HEK293 (cell line): ENCODE data around the gene KIAA0586.

ENCODE experiments used
- CTCF ChIA-PET: fragments of 350-600 bp; formaldehyde crosslinking; extraction: SDS; loops from one replicate; lab custom pipeline; 2021; ENCODE audit warnings: antibody characterized with exemption; lab: Yijun Ruan, JAX
- POLR2A ChIA-PET: fragments of 300-600 bp; formaldehyde crosslinking; extraction: SDS; loops from one replicate; lab custom pipeline; 2020; ENCODE audit warnings: antibody characterized with exemption, inconsistent platforms; lab: Yijun Ruan, JAX
- H3K27ac ChIP-seq: fragments of 200-500 bp; sonication (Bioruptor generic); 2 replicates; pipeline ENCODE4 v1.5.1; 2014; ENCODE audit warnings: low read depth, low read length, control low read depth, inconsistent platforms; ENCODE audit errors: extremely low read depth
- H3K36me3 ChIP-seq, 2 experiments: fragments of 200-500 bp in 1 of 2; sonication (Bioruptor generic) in 1 of 2; 1 replicate in 1 of 2; 2 replicates in 1 of 2; pipeline ENCODE4 v1.5.1; 2014 to 2017; ENCODE audit warnings: inconsistent platforms in 2 of 2, low read length in 2 of 2; ENCODE audit not compliant: control insufficient read depth in 2 of 2, insufficient read depth in 1 of 2
- H3K4me1 ChIP-seq: fragments of 200-500 bp; sonication (Bioruptor generic); 2 replicates; pipeline ENCODE4 v1.5.1; 2014; ENCODE audit warnings: mild to moderate bottlenecking, low read length, inconsistent platforms; ENCODE audit not compliant: control insufficient read depth, insufficient read depth
- H3K4me3 ChIP-seq: 2 replicates; pipeline ENCODE4 v1.5.1; 2011; ENCODE audit warnings: low read depth, mild to moderate bottlenecking, control low read depth, low read length, moderate library complexity
- H3K9me3 ChIP-seq: fragments of 200-500 bp; sonication (Bioruptor generic); 2 replicates; pipeline ENCODE4 v1.5.1; 2014; ENCODE audit warnings: low read depth, low read length, inconsistent platforms; ENCODE audit not compliant: control insufficient read depth, insufficient read depth
- EGR2 ChIP-seq: fragments of 450-650 bp; formaldehyde crosslinking; IDR thresholded peaks from 2 replicates; pipeline ENCODE4 v1.5.1; 2016; ENCODE audit warnings: low read depth, missing biosample characterization, missing genetic modification characterization
- IKZF3 ChIP-seq: fragments of 450-650 bp; IDR thresholded peaks from 2 replicates; pipeline ENCODE4 v1.5.0; 2018; ENCODE audit warnings: missing biosample characterization, mild to moderate bottlenecking, missing genetic modification characterization, moderate library complexity
- MZF1 ChIP-seq: fragments of 450-650 bp; formaldehyde crosslinking; IDR thresholded peaks from 2 replicates; pipeline ENCODE4 v1.5.1; 2017; ENCODE audit warnings: missing biosample characterization, missing genetic modification characterization, borderline replicate concordance
- RBAK ChIP-seq: fragments of 450-650 bp; formaldehyde crosslinking; IDR thresholded peaks from 2 replicates; pipeline ENCODE4 v1.5.1; 2016; ENCODE audit warnings: missing biosample characterization, missing genetic modification characterization
- SCRT2 ChIP-seq: fragments of 450-650 bp; formaldehyde crosslinking; IDR thresholded peaks from 2 replicates; pipeline ENCODE4 v1.5.1; 2016; ENCODE audit warnings: missing biosample characterization, missing genetic modification characterization
- SP3 ChIP-seq: fragments of 450-650 bp; formaldehyde crosslinking; IDR thresholded peaks from 2 replicates; pipeline ENCODE4 v1.5.1; 2016; ENCODE audit warnings: missing biosample characterization, missing genetic modification characterization
- ZBTB1 ChIP-seq: fragments of 450-650 bp; formaldehyde crosslinking; IDR thresholded peaks from 2 replicates; pipeline ENCODE4 v1.5.1; 2016; ENCODE audit warnings: missing biosample characterization, missing genetic modification characterization
- ZFP69B ChIP-seq: fragments of 450-650 bp; formaldehyde crosslinking; IDR thresholded peaks from 2 replicates; pipeline ENCODE4 v1.5.1; 2016; ENCODE audit warnings: missing biosample characterization, missing genetic modification characterization
- ZNF114 ChIP-seq: fragments of 450-650 bp; formaldehyde crosslinking; IDR thresholded peaks from 2 replicates; pipeline ENCODE4 v1.5.0; 2017; ENCODE audit warnings: missing biosample characterization, missing genetic modification characterization
- ZNF184 ChIP-seq: fragments of 450-650 bp; IDR thresholded peaks from 2 replicates; pipeline ENCODE4 v1.5.1; 2018; ENCODE audit warnings: missing biosample characterization, mild to moderate bottlenecking, missing genetic modification characterization
- ZNF266 ChIP-seq: fragments of 450-650 bp; formaldehyde crosslinking; IDR thresholded peaks from 2 replicates; pipeline ENCODE4 v1.5.1; 2016; ENCODE audit warnings: missing biosample characterization, missing genetic modification characterization, low read depth
- ZNF37A ChIP-seq: fragments of 450-650 bp; IDR thresholded peaks from 2 replicates; pipeline ENCODE4 v1.5.1; 2018; ENCODE audit warnings: missing biosample characterization, missing genetic modification characterization
- ZNF404 ChIP-seq: fragments of 450-650 bp; formaldehyde crosslinking; IDR thresholded peaks from 2 replicates; pipeline ENCODE4 v1.5.1; 2017; ENCODE audit warnings: missing biosample characterization, missing genetic modification characterization
- ZNF423 ChIP-seq: fragments of 450-650 bp; formaldehyde crosslinking; IDR thresholded peaks from 2 replicates; pipeline ENCODE4 v1.5.1; 2016; ENCODE audit warnings: missing biosample characterization, missing genetic modification characterization
- ZNF473 ChIP-seq: fragments of 450-650 bp; formaldehyde crosslinking; IDR thresholded peaks from 2 replicates; pipeline ENCODE4 v1.5.1; 2017; ENCODE audit warnings: missing biosample characterization, missing genetic modification characterization
- ZNF501 ChIP-seq: fragments of 450-650 bp; formaldehyde crosslinking; IDR thresholded peaks from 2 replicates; pipeline ENCODE4 v1.5.1; 2016; ENCODE audit warnings: missing biosample characterization, missing genetic modification characterization
- ZNF529 ChIP-seq: fragments of 450-650 bp; formaldehyde crosslinking; IDR thresholded peaks from 2 replicates; pipeline ENCODE4 v1.5.1; 2017; ENCODE audit warnings: missing genetic modification characterization, missing biosample characterization; ENCODE audit not compliant: insufficient replicate concordance
- ZNF560 ChIP-seq: fragments of 450-650 bp; formaldehyde crosslinking; IDR thresholded peaks from 2 replicates; pipeline ENCODE4 v1.5.1; 2017; ENCODE audit warnings: missing biosample characterization, missing genetic modification characterization, borderline replicate concordance
- ZNF660 ChIP-seq: fragments of 450-650 bp; IDR thresholded peaks from 2 replicates; pipeline ENCODE4 v1.5.1; 2018; ENCODE audit warnings: missing biosample characterization, mild to moderate bottlenecking, missing genetic modification characterization
- ZNF707 ChIP-seq: fragments of 450-650 bp; formaldehyde crosslinking; IDR thresholded peaks from 2 replicates; pipeline ENCODE4 v1.5.1; 2016; ENCODE audit warnings: missing biosample characterization, missing genetic modification characterization
- ZNF76 ChIP-seq: fragments of 450-650 bp; formaldehyde crosslinking; IDR thresholded peaks from 2 replicates; pipeline ENCODE4; 2016; ENCODE audit warnings: low read depth, missing biosample characterization, missing genetic modification characterization, borderline replicate concordance
- ZNF785 ChIP-seq: fragments of 450-650 bp; formaldehyde crosslinking; IDR thresholded peaks from 2 replicates; pipeline ENCODE4 v1.5.1; 2016; ENCODE audit warnings: missing biosample characterization, missing genetic modification characterization
- ZSCAN23 ChIP-seq: fragments of 450-650 bp; formaldehyde crosslinking; IDR thresholded peaks from 2 replicates; pipeline ENCODE4 v1.5.1; 2016; ENCODE audit warnings: missing biosample characterization, missing genetic modification characterization
- ZXDB ChIP-seq: fragments of 450-650 bp; formaldehyde crosslinking; IDR thresholded peaks from 2 replicates; pipeline ENCODE4 v1.5.1; 2016; ENCODE audit warnings: missing biosample characterization, missing genetic modification characterization
- TF ChIP-seq, protein P1 (sequence below): fragments of 450-650 bp; formaldehyde crosslinking; IDR thresholded peaks from 2 replicates; pipeline ENCODE4 v1.5.1; 2016; ENCODE audit warnings: missing biosample characterization, missing genetic modification characterization, borderline replicate concordance
- TF ChIP-seq, protein P2 (sequence below): fragments of 450-650 bp; formaldehyde crosslinking; IDR thresholded peaks from 2 replicates; pipeline ENCODE4 v1.5.1; 2016; ENCODE audit warnings: missing biosample characterization, missing genetic modification characterization
- TF ChIP-seq, protein P3 (sequence below): fragments of 450-650 bp; formaldehyde crosslinking; IDR thresholded peaks from 2 replicates; pipeline ENCODE4 v1.5.1; 2016; ENCODE audit warnings: missing biosample characterization, missing genetic modification characterization
- TF ChIP-seq, protein P4 (sequence below): fragments of 450-650 bp; formaldehyde crosslinking; IDR thresholded peaks from 2 replicates; pipeline ENCODE4 v1.5.1; 2017; ENCODE audit warnings: missing biosample characterization, missing genetic modification characterization

The KIAA0586 gene

DNA sequence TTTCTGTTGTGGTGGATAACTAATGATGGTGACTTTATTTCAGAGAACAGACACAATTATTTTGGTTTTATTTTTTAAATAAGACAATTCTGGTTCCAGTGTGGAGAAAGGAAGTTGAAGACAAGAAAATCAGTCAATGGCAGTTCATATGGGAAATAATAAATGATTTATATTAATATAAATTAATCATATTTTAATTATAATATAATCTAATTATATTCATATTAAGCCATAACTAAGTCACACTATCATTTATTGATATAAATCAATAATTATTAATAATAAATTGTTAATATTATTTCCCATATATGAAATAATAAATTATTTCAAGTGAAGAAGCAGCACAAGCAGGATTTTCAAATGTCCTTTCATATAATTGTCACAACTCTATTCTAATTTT is 29.0 kb upstream of the KIAA0586 start:
- Histone ChIP-seq H3K4me1 (peaks cover 2% of the 10 kb centered on the region; the same call in 1 of the 2 replicates), H3K27ac (no peak overlapping the region), H3K36me3 (no peaks in the 10 kb centered on the region; a peak in 1 of 3 replicates), H3K9me3 (no peaks in the 10 kb centered on the region), H3K4me3 (no peak overlapping the region)
- TF ChIP-seq ZFP69B (tag by site-specific recombination) (no peak), ZNF560 (tag by site-specific recombination) (no peak), ZNF660 (tag by site-specific recombination) (no peak), SP3 (tag by site-specific recombination) (no peak), ZNF404 (tag by site-specific recombination) (no peak), ZNF501 (tag by site-specific recombination) (no peak), RBAK (tag by site-specific recombination) (no peak), ZNF114 (tag by site-specific recombination) (no peak), ZNF76 (tag by site-specific recombination) (no peak), ZNF529 (tag by site-specific recombination) (no peak), ZNF785 (no peak), ZNF184 (no peak), EGR2 (no peak), ZSCAN23 (no peak), MZF1 (tag by site-specific recombination) (no peak), ZNF266 (tag by site-specific recombination) (no peak)
- TF ChIP-seq, protein P1, sequence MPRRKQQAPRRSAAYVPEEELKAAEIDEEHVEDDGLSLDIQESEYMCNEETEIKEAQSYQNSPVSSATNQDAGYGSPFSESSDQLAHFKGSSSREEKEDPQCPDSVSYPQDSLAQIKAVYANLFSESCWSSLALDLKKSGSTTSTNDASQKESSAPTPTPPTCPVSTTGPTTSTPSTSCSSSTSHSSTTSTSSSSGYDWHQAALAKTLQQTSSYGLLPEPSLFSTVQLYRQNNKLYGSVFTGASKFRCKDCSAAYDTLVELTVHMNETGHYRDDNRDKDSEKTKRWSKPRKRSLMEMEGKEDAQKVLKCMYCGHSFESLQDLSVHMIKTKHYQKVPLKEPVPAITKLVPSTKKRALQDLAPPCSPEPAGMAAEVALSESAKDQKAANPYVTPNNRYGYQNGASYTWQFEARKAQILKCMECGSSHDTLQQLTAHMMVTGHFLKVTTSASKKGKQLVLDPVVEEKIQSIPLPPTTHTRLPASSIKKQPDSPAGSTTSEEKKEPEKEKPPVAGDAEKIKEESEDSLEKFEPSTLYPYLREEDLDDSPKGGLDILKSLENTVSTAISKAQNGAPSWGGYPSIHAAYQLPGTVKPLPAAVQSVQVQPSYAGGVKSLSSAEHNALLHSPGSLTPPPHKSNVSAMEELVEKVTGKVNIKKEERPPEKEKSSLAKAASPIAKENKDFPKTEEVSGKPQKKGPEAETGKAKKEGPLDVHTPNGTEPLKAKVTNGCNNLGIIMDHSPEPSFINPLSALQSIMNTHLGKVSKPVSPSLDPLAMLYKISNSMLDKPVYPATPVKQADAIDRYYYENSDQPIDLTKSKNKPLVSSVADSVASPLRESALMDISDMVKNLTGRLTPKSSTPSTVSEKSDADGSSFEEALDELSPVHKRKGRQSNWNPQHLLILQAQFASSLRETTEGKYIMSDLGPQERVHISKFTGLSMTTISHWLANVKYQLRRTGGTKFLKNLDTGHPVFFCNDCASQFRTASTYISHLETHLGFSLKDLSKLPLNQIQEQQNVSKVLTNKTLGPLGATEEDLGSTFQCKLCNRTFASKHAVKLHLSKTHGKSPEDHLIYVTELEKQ = no peak
- TF ChIP-seq, protein P2, sequence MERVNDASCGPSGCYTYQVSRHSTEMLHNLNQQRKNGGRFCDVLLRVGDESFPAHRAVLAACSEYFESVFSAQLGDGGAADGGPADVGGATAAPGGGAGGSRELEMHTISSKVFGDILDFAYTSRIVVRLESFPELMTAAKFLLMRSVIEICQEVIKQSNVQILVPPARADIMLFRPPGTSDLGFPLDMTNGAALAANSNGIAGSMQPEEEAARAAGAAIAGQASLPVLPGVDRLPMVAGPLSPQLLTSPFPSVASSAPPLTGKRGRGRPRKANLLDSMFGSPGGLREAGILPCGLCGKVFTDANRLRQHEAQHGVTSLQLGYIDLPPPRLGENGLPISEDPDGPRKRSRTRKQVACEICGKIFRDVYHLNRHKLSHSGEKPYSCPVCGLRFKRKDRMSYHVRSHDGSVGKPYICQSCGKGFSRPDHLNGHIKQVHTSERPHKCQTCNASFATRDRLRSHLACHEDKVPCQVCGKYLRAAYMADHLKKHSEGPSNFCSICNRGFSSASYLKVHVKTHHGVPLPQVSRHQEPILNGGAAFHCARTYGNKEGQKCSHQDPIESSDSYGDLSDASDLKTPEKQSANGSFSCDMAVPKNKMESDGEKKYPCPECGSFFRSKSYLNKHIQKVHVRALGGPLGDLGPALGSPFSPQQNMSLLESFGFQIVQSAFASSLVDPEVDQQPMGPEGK = no peak
- TF ChIP-seq, protein P3, sequence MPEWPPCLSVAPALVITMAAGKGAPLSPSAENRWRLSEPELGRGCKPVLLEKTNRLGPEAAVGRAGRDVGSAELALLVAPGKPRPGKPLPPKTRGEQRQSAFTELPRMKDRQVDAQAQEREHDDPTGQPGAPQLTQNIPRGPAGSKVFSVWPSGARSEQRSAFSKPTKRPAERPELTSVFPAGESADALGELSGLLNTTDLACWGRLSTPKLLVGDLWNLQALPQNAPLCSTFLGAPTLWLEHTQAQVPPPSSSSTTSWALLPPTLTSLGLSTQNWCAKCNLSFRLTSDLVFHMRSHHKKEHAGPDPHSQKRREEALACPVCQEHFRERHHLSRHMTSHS (tag by site-specific recombination) = no peak
- CTCF ChIA-PET = no interaction called here
- POLR2A ChIA-PET = interaction anchor here (1.4 to 1.9 kb wide), 2 partner anchors 29 to 100 kb away, joined by 4 to 6 read pairs; partner anchors contain the start of genes ARID4A, KIAA0586 and TIMM9

DNA sequence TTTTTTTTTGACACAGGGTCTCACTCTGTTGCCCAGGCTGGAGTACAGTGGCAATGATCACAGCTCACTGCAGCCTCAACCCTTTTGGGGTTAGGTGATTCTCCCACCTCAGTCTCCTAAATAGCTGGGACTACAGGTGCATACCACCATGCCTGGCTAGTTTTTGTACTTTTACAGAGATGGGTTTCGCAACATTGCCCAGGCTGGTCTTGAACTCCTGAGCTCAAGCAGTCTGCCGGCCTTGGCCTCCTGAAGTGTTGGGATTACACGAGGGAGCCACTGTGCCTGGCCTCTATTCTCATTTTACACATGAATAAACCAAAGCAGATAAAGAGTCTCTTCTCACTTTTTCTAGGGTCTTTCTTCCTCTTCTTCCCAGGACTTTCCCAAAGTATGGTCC is 28.6 kb upstream of the KIAA0586 start:
- Histone ChIP-seq H3K36me3 (no peaks in the 10 kb centered on the region; a peak in 1 of 3 replicates), H3K4me3 (no peak overlapping the region), H3K27ac (no peak overlapping the region), H3K9me3 (no peaks in the 10 kb centered on the region), H3K4me1 (peaks cover 2% of the 10 kb centered on the region; the same call in 1 of the 2 replicates)
- ChIA-PET CTCF (no interaction called here), POLR2A (interaction anchor here (1.4 to 1.9 kb wide), 2 partner anchors 29 to 101 kb away, joined by 4 to 6 read pairs; partner anchors contain the start of genes ARID4A, KIAA0586 and TIMM9)
- no peak for TF ChIP-seq SCRT2
- no peak for TF ChIP-seq ZNF37A (tag by site-specific recombination)
- no peak for TF ChIP-seq ZNF423
- TF ChIP-seq, protein P4, sequence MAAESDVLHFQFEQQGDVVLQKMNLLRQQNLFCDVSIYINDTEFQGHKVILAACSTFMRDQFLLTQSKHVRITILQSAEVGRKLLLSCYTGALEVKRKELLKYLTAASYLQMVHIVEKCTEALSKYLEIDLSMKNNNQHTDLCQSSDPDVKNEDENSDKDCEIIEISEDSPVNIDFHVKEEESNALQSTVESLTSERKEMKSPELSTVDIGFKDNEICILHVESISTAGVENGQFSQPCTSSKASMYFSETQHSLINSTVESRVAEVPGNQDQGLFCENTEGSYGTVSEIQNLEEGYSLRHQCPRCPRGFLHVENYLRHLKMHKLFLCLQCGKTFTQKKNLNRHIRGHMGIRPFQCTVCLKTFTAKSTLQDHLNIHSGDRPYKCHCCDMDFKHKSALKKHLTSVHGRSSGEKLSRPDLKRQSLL (tag by site-specific recombination) = no peak
- no peak for TF ChIP-seq IKZF3 (tag by site-specific recombination)
- TF ChIP-seq ZNF707 (tag by site-specific recombination) = no peak
- TF ChIP-seq ZBTB1 (tag by site-specific recombination) = no peak
- no peak for TF ChIP-seq ZNF473 (tag by site-specific recombination)
- no peak for TF ChIP-seq ZXDB (tag by site-specific recombination)
